IMR-90 (cell line): Measurements from ENCODE around the gene SYTL3.

ENCODE experiments used
- CTCF ChIP-seq: conservative IDR thresholded peaks from 2 replicates; pipeline ENCODE4 v1.5.1; 2012; ENCODE audit warnings: mild to moderate bottlenecking, low read depth, low read length, improper control_type of control experiment
- ELK1 ChIP-seq: fragments of 150-350 bp; IDR thresholded peaks from 2 replicates; pipeline ENCODE4 v1.6.1; 2016; ENCODE audit warnings: low read depth, mild to moderate bottlenecking, low read length, moderate library complexity, borderline replicate concordance
- MAZ ChIP-seq: IDR thresholded peaks from 2 replicates; pipeline ENCODE4 v1.6.1; 2012; ENCODE audit warnings: low read depth, mild to moderate bottlenecking, low read length, improper control_type of control experiment, moderate library complexity, borderline replicate concordance
- POLR2A ChIP-seq: IDR thresholded peaks from 2 replicates; pipeline ENCODE4 v1.6.1; 2012; ENCODE audit warnings: mild to moderate bottlenecking, low read depth, low read length
- RAD21 ChIP-seq: IDR thresholded peaks from 2 replicates; pipeline ENCODE4 v1.6.1; 2012; ENCODE audit warnings: low read length, improper control_type of control experiment
- RCOR1 ChIP-seq: IDR thresholded peaks from 2 replicates; pipeline ENCODE4 v1.6.1; 2012; ENCODE audit warnings: mild to moderate bottlenecking, low read length, improper control_type of control experiment; ENCODE audit not compliant: insufficient replicate concordance

GRCh38 chr6:158764183-158764849, 114.5 kb downstream of the SYTL3 start:
- no peak for TF ChIP-seq CTCF
- TF ChIP-seq POLR2A = no peak
- TF ChIP-seq ELK1 = no peak
- TF ChIP-seq RAD21 = no peak
- TF ChIP-seq MAZ = no peak
- no peak for TF ChIP-seq RCOR1
